ENCODE results near the gene LHX3.

Gene LHX3

DNA sequence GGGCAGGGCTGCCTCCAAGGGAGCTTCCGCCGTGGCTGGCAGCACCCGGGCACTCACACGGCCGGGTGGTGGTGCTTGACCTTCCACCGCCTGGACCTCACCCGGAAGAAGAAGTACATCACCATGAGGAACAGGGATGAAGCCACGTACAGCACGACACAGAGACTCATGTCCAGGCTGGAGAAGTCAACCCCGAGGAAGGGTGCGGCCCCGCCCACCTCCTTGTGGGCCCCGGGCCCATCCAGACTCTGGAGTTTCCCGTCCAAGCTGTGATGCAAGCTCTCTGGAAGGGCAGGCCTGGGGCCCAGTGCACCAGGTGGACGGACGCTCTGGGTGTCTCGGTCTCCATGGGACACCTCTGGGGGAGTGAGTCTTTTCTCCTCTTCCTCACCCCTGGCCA lies 3.7 kb upstream of the LHX3 start:
- Histone ChIP-seq H3K27me3 (peaks cover 28% of the 10 kb centered on the region), H3K27ac (no peak overlapping the region), H3K36me3 (peaks cover 33% of the 10 kb centered on the region), H3K4me3 (ENCODE audit: low read depth in 1 of 2, low read length in 1 of 2) (no peak overlapping the region), H3K4me1 (ENCODE audit: control insufficient read depth in 1 of 2, insufficient read depth in 1 of 2, low read depth in 1 of 2, low read length in 1 of 2) (no peaks in the 10 kb centered on the region), H3K9me3 (no peaks in the 10 kb centered on the region)
- no peak for TF ChIP-seq CTCF (IDR thresholded peaks at IDR 0.05)

DNA sequence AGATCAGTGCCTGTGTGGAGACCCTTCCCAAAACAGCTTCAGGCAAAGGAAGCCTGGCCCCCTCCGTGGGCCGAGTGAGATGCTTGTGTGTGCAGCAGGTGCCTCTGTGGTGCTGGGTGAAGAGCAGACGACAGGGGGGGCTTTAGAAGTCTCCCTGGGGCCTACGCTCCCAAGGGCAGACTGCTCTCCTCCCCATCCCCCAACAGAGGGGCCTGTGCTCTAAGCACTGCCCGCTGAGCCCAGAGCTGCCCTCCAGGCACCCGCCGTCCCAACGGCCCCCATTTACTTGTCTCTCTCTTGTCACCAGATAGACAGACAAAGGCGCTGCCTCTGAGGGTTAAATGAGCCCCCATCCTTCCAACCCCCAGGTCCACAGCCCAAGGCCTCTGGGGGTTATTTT lies 2.7 kb upstream of the LHX3 start:
- Histone ChIP-seq H3K9me3 (no peaks in the 10 kb centered on the region), H3K4me1 (ENCODE audit: control insufficient read depth in 1 of 2, insufficient read depth in 1 of 2, low read depth in 1 of 2, low read length in 1 of 2) (no peaks in the 10 kb centered on the region), H3K36me3 (peaks cover 33% of the 10 kb centered on the region), H3K4me3 (ENCODE audit: low read depth in 1 of 2, low read length in 1 of 2) (no peak overlapping the region), H3K27me3 (peaks cover 39% of the 10 kb centered on the region), H3K27ac (no peak overlapping the region)
- TF ChIP-seq CTCF (IDR thresholded peaks at IDR 0.05) = no peak

- Histone ChIP-seq H3K4me3 (ENCODE audit: low read depth in 1 of 2, low read length in 1 of 2) (no peak overlapping the region), H3K36me3 (peaks cover 24% of the 10 kb centered on the region), H3K4me1 (ENCODE audit: control insufficient read depth in 1 of 2, insufficient read depth in 1 of 2, low read depth in 1 of 2, low read length in 1 of 2) (no peaks in the 10 kb centered on the region), H3K27ac (no peak overlapping the region), H3K27me3 (peaks cover 48% of the 10 kb centered on the region), H3K9me3 (no peaks in the 10 kb centered on the region)
- TF ChIP-seq CTCF (IDR thresholded peaks at IDR 0.05) = no peak
These were observed 1.8 kb upstream of the LHX3 start for GRCh38 chr9:136206602-136207275.

GRCh38 chr9:136205707-136205992 lies 722 bp upstream of the LHX3 start:
- TF ChIP-seq CTCF (IDR thresholded peaks at IDR 0.05) = no peak
- Histone ChIP-seq H3K4me1 (ENCODE audit: control insufficient read depth in 1 of 2, insufficient read depth in 1 of 2, low read depth in 1 of 2, low read length in 1 of 2) (no peaks in the 10 kb centered on the region), H3K36me3 (peaks cover 14% of the 10 kb centered on the region), H3K27ac (no peak overlapping the region), H3K9me3 (no peaks in the 10 kb centered on the region), H3K4me3 (ENCODE audit: low read depth in 1 of 2, low read length in 1 of 2) (no peak overlapping the region), H3K27me3 (peaks cover 59% of the 10 kb centered on the region)

DNA sequence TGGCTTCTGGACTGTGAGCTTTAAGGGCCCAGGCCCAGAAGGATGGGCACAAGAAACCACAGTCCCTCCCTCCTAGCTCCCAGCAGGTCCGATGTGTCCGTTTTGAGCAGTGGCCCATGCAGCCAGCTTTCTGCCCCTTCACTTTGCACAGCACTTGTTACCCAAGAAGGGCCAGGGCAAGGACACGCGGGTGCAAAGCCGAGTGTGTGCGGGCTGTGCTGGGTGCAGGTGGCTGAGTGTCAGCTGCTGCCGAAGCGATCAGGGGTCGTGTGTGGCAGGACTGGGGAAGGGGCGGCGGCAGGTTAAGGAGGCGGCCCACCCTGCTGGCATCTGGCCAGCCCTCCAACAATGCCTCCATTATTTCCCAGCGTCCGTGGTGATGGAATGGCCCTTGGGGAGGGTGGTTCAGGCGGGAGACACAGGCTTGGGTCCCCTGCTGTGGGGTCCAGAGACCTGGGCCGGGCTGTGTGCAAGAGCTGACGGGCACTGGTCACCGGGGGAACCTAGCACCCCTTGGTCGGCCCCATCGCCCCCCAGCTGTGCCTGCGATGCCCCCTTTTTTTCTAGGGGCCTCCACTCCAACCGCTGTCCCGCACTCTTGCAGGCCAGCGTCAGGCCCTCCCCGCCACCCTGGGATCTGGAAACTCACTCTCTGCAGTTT lies 653 bp downstream of the LHX3 start:
- Histone ChIP-seq H3K36me3 (peaks cover 6% of the 10 kb centered on the region), H3K4me3 (ENCODE audit: low read depth in 1 of 2, low read length in 1 of 2) (no peak overlapping the region), H3K9me3 (no peaks in the 10 kb centered on the region), H3K27ac (no peak overlapping the region), H3K4me1 (ENCODE audit: control insufficient read depth in 1 of 2, insufficient read depth in 1 of 2, low read depth in 1 of 2, low read length in 1 of 2) (no peaks in the 10 kb centered on the region), H3K27me3 (peaks cover 72% of the 10 kb centered on the region)
- no peak for TF ChIP-seq CTCF (IDR thresholded peaks at IDR 0.05)

Data from neutrophil (primary cell).